GM12878 (cell line): ENCODE measurements around the gene CDON.

Experiments
- ATF3 ChIP-seq: IDR thresholded peaks from 2 replicates; pipeline ENCODE4 v1.6.1; 2011; ENCODE audit warnings: low read depth, mild to moderate bottlenecking, low read length, moderate library complexity, borderline replicate concordance; ENCODE audit errors: extremely low read depth
- BCL3 ChIP-seq: IDR thresholded peaks from 2 replicates; pipeline ENCODE4 v1.6.1; 2011; ENCODE audit warnings: borderline replicate concordance, low read depth, mild to moderate bottlenecking, moderate library complexity, low read length; ENCODE audit not compliant: insufficient read depth, poor library complexity, severe bottlenecking
- CTCF ChIP-seq, 3 experiments: IDR thresholded peaks in 2 of 3; conservative IDR thresholded peaks in 1 of 3; 2 replicates each; pipeline ENCODE4 v1.5.1; 2011; ENCODE audit warnings: low read depth in 3 of 3, low read length in 3 of 3, mild to moderate bottlenecking in 3 of 3, control low read depth in 2 of 3, moderate library complexity in 2 of 3, inconsistent platforms in 1 of 3, mixed read lengths in 1 of 3; ENCODE audit not compliant: control insufficient read depth in 2 of 3, insufficient read depth in 1 of 3; ENCODE audit errors: extremely low read depth in 1 of 3
- E2F4 ChIP-seq: IDR thresholded peaks from 2 replicates; pipeline ENCODE4 v1.6.1; 2012; ENCODE audit warnings: low read depth, low read length, improper control_type of control experiment
- EP300 ChIP-seq, 2 experiments: fragments of 150-350 bp in 1 of 2; IDR thresholded peaks; 2 replicates each; pipeline ENCODE4 v1.6.1; 2011 to 2012; ENCODE audit warnings: low read depth in 2 of 2, low read length in 2 of 2, borderline replicate concordance in 1 of 2, improper control_type of control experiment in 1 of 2, inconsistent platforms in 1 of 2; ENCODE audit not compliant: control insufficient read depth in 1 of 2
- IRF3 ChIP-seq: fragments of 450-650 bp; IDR thresholded peaks from 2 replicates; pipeline ENCODE4 v1.6.1; 2014; ENCODE audit warnings: mild to moderate bottlenecking
- JUND ChIP-seq: IDR thresholded peaks from 2 replicates; pipeline ENCODE4 v1.6.1; 2012; ENCODE audit warnings: low read depth, mild to moderate bottlenecking, low read length, improper control_type of control experiment, moderate library complexity
- KDM1A ChIP-seq: fragments of 200-600 bp; sonication (generic); IDR thresholded peaks from 2 replicates; pipeline ENCODE4 v1.6.1; 2016; ENCODE audit warnings: borderline replicate concordance
- MTA3 ChIP-seq: IDR thresholded peaks from 2 replicates; pipeline ENCODE4 v1.6.1; 2012; ENCODE audit warnings: low read length, inconsistent platforms, borderline replicate concordance
- NFYB ChIP-seq: IDR thresholded peaks from 2 replicates; pipeline ENCODE4 v1.6.1; 2011; ENCODE audit warnings: low read depth, mild to moderate bottlenecking, low read length, improper control_type of control experiment, moderate library complexity; ENCODE audit not compliant: insufficient read depth
- POLR2A ChIP-seq: IDR thresholded peaks from 2 replicates; pipeline ENCODE4 v1.6.1; 2011; ENCODE audit warnings: low read depth, mild to moderate bottlenecking, low read length

- no peak for TF ChIP-seq EP300 (IDR thresholded peaks at IDR 0.05; ENCODE audit: borderline replicate concordance in 1 of 2, control insufficient read depth in 1 of 2, low read depth in 2 of 2, low read length in 2 of 2)
- TF ChIP-seq ATF3, result no peak
- no peak for TF ChIP-seq POLR2A
- no peak for TF ChIP-seq JUND
- no peak for TF ChIP-seq E2F4
- no peak for TF ChIP-seq CTCF (IDR thresholded peaks at IDR 0.05 in 2 of 3, conservative IDR thresholded peaks at IDR 0.05 in 1 of 3; ENCODE audit: control insufficient read depth in 2 of 3, extremely low read depth in 1 of 3, insufficient read depth in 1 of 3, low read depth in 3 of 3, low read length in 3 of 3)
- TF ChIP-seq IRF3, result no peak
- TF ChIP-seq MTA3, result no peak
- TF ChIP-seq BCL3, result no peak
- no peak for TF ChIP-seq KDM1A
- TF ChIP-seq NFYB, result no peak
Observed at GRCh38 chr11:126035718-126036117, 26.9 kb downstream of the CDON start.
